T-helper 2 cell treated with Interferon-gamma antibody and Interleukin-4, amounts not matched to agents 5 μg/mL and 100 μg/mL, for 36 hours (primary cell): ENCODE measurements around the gene CAMK2A.
"Not testable (repeated sequence)": the region's sequence is repeated elsewhere in the genome, so short reads cannot be mapped to it uniquely, and the experiment has no call there.

Experiments
- DNase-seq: peaks from one replicate; pipeline ENCODE4 v3.0.0; 2021; ENCODE audit warnings: low spot score
- H3K27ac Mint-ChIP-seq: one replicate; pipeline ENCODE4 v1.8.0; 2021; ENCODE audit warnings: mild to moderate bottlenecking, mixed read lengths
- H3K27me3 Mint-ChIP-seq: one replicate; pipeline ENCODE4 v1.8.0; 2021; ENCODE audit warnings: low read depth, mixed read lengths
- H3K36me3 Mint-ChIP-seq: one replicate; pipeline ENCODE4 v1.8.0; 2021; ENCODE audit warnings: low read depth, mixed read lengths
- H3K4me1 Mint-ChIP-seq: one replicate; pipeline ENCODE4 v1.8.0; 2021; ENCODE audit warnings: low read depth, mixed read lengths
- H3K4me3 Mint-ChIP-seq: one replicate; pipeline ENCODE4 v1.8.0; 2022; ENCODE audit warnings: mild to moderate bottlenecking, moderate library complexity, mixed read lengths
- H3K9me3 Mint-ChIP-seq: one replicate; pipeline ENCODE4 v1.8.0; 2021; ENCODE audit warnings: mixed read lengths

Gene CAMK2A

GRCh38 chr5:150242251-150242894, 47.2 kb downstream of the CAMK2A start:
- no peak for DNase-seq
- Mint-ChIP-seq H3K4me3 (no peak overlapping the region), H3K9me3 (no peaks in the 10 kb centered on the region), H3K4me1 (no peaks in the 10 kb centered on the region), H3K27ac (no peak overlapping the region), H3K36me3 (no peaks in the 10 kb centered on the region), H3K27me3 (no peaks in the 10 kb centered on the region)

GRCh38 chr5:150241298-150242160, 48.0 kb downstream of the CAMK2A start:
- no peaks in the 10 kb centered on the region for H3K27me3 Mint-ChIP-seq
- H3K27ac Mint-ChIP-seq: no peak overlapping the region
- no peaks in the 10 kb centered on the region for H3K36me3 Mint-ChIP-seq
- no peak overlapping the region for H3K4me3 Mint-ChIP-seq
- no peaks in the 10 kb centered on the region for H3K4me1 Mint-ChIP-seq
- no peak for DNase-seq
- no peaks in the 10 kb centered on the region for H3K9me3 Mint-ChIP-seq

- Mint-ChIP-seq H3K9me3 (no peaks in the 10 kb centered on the region), H3K36me3 (no peaks in the 10 kb centered on the region), H3K4me1 (no peaks in the 10 kb centered on the region), H3K4me3 (no peak overlapping the region), H3K27me3 (no peaks in the 10 kb centered on the region), H3K27ac (no peak overlapping the region)
- DNase-seq: no peak
Measured at GRCh38 chr5:150239794-150240122, 49.8 kb downstream of the CAMK2A start.

- Mint-ChIP-seq H3K36me3 (no peaks in the 10 kb centered on the region), H3K27me3 (no peaks in the 10 kb centered on the region), H3K4me1 (no peaks in the 10 kb centered on the region), H3K27ac (no peak overlapping the region), H3K9me3 (no peaks in the 10 kb centered on the region), H3K4me3 (no peak overlapping the region)
- no peak for DNase-seq
Measured at GRCh38 chr5:150239099-150239793, 50.3 kb downstream of the CAMK2A start.

GRCh38 chr5:150238646-150239045, 50.9 kb downstream of the CAMK2A start:
- Mint-ChIP-seq H3K9me3 (no peaks in the 10 kb centered on the region), H3K4me1 (no peaks in the 10 kb centered on the region), H3K27me3 (no peaks in the 10 kb centered on the region), H3K36me3 (no peaks in the 10 kb centered on the region), H3K27ac (no peak overlapping the region), H3K4me3 (no peak overlapping the region)
- no peak for DNase-seq

GRCh38 chr5:150236981-150237754, 52.4 kb downstream of the CAMK2A start:
- Mint-ChIP-seq H3K36me3 (no peaks in the 10 kb centered on the region), H3K4me3 (no peak overlapping the region), H3K27ac (no peak overlapping the region), H3K27me3 (no peaks in the 10 kb centered on the region), H3K9me3 (no peaks in the 10 kb centered on the region), H3K4me1 (no peaks in the 10 kb centered on the region)
- DNase-seq: no peak

- Mint-ChIP-seq H3K27ac (no peak overlapping the region), H3K4me1 (no peaks in the 10 kb centered on the region), H3K27me3 (no peaks in the 10 kb centered on the region), H3K4me3 (no peak overlapping the region), H3K9me3 (no peaks in the 10 kb centered on the region), H3K36me3 (no peaks in the 10 kb centered on the region)
- DNase-seq: no peak
Measured at GRCh38 chr5:150236313-150236712, 53.3 kb downstream of the CAMK2A start.

- no peak overlapping the region for H3K4me3 Mint-ChIP-seq
- no peak overlapping the region for H3K27ac Mint-ChIP-seq
- H3K9me3 Mint-ChIP-seq: no peaks in the 10 kb centered on the region
- no peaks in the 10 kb centered on the region for H3K4me1 Mint-ChIP-seq
- no peaks in the 10 kb centered on the region for H3K36me3 Mint-ChIP-seq
- DNase-seq: no peak
- H3K27me3 Mint-ChIP-seq: no peaks in the 10 kb centered on the region
Measured at GRCh38 chr5:150235500-150235854, 54.1 kb downstream of the CAMK2A start.

GRCh38 chr5:150234576-150235499, 54.7 kb downstream of the CAMK2A start:
- Mint-ChIP-seq H3K9me3 (no peaks in the 10 kb centered on the region), H3K4me3 (no peak overlapping the region), H3K4me1 (no peaks in the 10 kb centered on the region), H3K27me3 (no peaks in the 10 kb centered on the region), H3K36me3 (no peaks in the 10 kb centered on the region), H3K27ac (no peak overlapping the region)
- DNase-seq: no peak

GRCh38 chr5:150233706-150234105, 55.9 kb downstream of the CAMK2A start:
- not testable (repeated sequence) for H3K9me3 Mint-ChIP-seq, H3K36me3 Mint-ChIP-seq, H3K4me3 Mint-ChIP-seq, H3K4me1 Mint-ChIP-seq, DNase-seq, H3K27ac Mint-ChIP-seq, H3K27me3 Mint-ChIP-seq

- H3K4me1 Mint-ChIP-seq: no peaks in the 10 kb centered on the region
- no peak for DNase-seq
- H3K4me3 Mint-ChIP-seq: no peak overlapping the region
- H3K9me3 Mint-ChIP-seq: no peaks in the 10 kb centered on the region
- H3K36me3 Mint-ChIP-seq: no peaks in the 10 kb centered on the region
- no peaks in the 10 kb centered on the region for H3K27me3 Mint-ChIP-seq
- H3K27ac Mint-ChIP-seq: no peak overlapping the region
Measured at GRCh38 chr5:150230842-150231241, 58.7 kb downstream of the CAMK2A start.

- Mint-ChIP-seq H3K36me3 (no peaks in the 10 kb centered on the region), H3K27me3 (no peaks in the 10 kb centered on the region), H3K9me3 (no peaks in the 10 kb centered on the region), H3K4me3 (no peak overlapping the region), H3K27ac (no peak overlapping the region), H3K4me1 (no peaks in the 10 kb centered on the region)
- DNase-seq: no peak
Measured at GRCh38 chr5:150229571-150229970, 60.0 kb downstream of the CAMK2A start.

- no peak overlapping the region for H3K4me3 Mint-ChIP-seq
- no peaks in the 10 kb centered on the region for H3K4me1 Mint-ChIP-seq
- H3K9me3 Mint-ChIP-seq: no peaks in the 10 kb centered on the region
- H3K27me3 Mint-ChIP-seq: no peaks in the 10 kb centered on the region
- no peaks in the 10 kb centered on the region for H3K36me3 Mint-ChIP-seq
- no peak for DNase-seq
- H3K27ac Mint-ChIP-seq: no peak overlapping the region
Measured at GRCh38 chr5:150227606-150228273, 61.8 kb downstream of the CAMK2A start.
